Measurements from ENCODE around the gene MAPRE3.

The MAPRE3 gene

DNA sequence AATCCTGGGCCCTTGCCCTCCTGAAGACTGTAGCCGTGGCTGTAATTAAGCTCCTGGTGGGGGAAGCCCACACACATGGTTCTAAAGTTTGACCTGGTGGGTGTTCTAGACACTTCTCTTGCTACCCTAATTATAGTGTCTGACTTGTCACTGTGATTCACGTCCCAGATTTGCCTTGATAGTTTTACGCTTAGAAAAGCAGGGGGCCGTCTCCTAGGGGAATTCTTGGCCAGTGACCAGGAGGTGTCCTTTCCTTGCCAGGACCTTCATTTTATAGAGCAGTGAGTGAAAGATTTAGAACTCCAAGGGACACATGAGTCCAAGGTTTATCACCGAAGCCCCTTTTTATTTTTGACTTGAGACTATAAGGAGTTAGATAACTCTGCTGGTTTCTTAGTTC lies 71.3 kb downstream of the MAPRE3 start:
- no peak for DNase-seq (ENCODE audit: low read depth)

DNA sequence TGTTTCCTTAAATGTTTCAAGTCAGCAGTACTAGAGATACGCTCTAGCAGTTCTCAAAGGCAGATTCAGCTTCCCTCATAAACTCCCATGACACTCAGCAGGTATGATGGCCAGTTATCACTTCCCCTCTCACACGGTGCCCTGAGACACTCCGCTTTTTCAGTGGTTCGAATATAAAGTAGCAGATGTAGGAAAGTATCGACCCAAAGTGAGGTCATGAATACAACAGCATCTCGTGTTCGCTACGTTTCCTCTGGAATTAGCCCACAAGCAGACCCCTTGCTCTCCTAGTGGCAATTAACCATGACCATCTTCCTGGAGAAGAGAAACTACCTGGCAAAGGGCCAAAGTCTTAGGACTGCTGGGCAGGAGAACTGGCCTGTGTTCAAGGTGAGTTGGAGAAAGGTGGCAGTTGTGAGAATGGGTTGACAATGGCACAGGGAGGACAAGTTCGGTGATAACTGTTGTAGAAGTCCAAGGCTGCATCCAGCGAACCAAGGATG lies 71.8 kb downstream of the MAPRE3 start:
- DNase-seq (ENCODE audit: low read depth): no peak

DNA sequence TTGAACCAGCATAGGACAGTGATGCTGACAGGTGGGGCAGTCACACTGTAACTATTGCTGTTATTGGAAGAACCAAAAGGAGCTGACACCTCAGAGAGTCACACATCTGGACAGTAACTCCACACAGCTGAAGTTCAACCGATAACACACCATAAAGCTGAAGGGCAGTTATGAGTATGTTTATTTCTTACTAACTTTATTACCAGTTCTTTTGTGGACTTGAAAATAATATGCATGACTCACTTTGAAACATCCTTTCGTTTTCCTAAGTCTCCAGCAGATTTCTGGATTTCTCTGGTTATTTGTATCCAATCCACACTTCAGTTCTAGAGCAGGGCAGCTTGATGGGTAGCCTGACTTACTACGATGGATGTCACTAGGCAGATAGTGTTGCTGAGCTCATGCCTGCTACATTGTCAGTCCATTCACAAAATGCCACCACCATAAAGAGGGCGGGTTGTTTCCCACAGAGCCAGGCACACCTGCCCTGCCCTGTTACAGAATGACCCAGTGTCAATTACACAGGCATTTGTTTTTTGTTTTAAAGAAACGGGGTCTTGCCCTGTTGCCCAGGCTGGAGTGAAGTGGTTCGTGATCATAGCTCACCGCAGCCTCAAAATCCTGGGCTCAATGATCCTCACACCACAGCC lies 72.7 kb downstream of the MAPRE3 start:
- DNase-seq (ENCODE audit: low read depth): peak; percentile 40

DNA sequence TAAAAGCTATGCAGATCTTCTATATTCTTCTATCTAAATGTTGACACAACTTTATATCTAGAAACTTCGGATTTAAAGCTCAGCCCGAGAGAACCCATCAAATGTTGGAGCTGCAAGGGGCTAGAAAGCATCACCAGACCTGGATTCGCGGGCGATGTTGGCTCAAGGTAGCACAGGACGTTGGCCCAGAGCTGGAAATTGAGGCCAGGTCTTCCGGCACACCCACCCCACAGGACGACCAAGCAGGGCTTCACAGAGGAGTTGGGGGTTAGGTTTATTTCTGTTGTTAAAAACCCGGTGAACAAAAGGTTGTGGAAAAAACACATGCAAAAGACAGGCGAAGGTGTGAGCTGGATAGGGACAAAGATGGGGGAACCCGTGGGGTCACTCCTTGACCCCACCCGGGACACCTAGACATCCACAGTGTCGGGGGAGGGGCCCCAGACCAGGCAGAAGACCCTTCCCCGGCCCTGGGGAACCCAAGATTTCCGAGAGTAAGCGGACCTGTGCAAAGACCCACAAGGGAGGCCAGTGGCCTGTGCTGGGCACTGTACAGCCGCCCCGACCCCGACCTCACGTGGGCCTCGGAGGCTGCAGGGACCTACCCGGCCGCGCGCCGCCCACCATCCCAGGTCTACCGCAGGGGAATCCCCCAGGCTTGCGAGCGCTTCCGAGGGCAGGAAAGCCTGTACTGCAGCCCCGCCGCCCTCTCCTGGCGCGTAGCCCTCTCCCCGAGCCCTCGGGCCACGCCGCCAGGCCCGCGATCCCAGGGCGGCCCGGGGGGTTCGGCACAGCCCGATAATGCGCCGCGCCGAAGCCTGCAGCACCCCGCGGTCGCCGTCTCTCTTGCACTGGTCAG lies 79.2 kb downstream of the MAPRE3 start:
- peak; percentile 55 for DNase-seq (ENCODE audit: low read depth)

DNA sequence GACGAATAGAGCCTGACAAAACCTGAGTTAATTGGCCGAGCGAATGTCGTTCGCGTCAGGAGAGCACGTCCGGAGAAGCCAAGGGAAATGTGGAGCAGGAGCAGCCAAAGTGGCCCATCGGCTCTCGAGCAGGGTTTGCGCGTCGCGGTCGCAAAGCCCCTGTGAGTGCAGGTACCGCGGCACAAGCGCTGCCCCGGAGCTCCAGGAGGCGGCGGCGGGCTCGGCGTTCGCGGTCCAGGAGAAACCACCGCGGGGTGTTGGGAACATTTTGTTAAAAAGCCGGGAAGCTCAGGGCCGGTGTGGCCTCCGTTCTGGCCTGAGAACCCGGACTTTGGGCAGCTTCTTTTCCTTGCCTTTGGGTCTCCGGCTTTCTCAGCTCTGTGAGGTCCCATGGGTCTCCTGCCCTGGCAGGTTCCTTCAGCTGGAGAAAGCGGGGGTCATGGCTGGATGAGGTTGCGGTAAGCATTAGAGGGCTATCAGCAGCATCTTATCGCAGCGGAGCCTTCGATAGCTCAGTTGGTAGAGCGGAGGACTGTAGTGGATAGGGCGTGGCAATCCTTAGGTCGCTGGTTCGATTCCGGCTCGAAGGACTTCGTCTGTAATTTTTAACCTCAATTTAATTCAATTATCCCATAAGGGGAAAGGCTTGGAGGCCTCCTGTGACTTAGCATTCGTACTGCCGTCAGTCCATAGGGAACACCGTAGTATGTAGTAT lies 80.0 kb downstream of the MAPRE3 start:
- peak; percentile 92 for DNase-seq (ENCODE audit: low read depth)

DNA sequence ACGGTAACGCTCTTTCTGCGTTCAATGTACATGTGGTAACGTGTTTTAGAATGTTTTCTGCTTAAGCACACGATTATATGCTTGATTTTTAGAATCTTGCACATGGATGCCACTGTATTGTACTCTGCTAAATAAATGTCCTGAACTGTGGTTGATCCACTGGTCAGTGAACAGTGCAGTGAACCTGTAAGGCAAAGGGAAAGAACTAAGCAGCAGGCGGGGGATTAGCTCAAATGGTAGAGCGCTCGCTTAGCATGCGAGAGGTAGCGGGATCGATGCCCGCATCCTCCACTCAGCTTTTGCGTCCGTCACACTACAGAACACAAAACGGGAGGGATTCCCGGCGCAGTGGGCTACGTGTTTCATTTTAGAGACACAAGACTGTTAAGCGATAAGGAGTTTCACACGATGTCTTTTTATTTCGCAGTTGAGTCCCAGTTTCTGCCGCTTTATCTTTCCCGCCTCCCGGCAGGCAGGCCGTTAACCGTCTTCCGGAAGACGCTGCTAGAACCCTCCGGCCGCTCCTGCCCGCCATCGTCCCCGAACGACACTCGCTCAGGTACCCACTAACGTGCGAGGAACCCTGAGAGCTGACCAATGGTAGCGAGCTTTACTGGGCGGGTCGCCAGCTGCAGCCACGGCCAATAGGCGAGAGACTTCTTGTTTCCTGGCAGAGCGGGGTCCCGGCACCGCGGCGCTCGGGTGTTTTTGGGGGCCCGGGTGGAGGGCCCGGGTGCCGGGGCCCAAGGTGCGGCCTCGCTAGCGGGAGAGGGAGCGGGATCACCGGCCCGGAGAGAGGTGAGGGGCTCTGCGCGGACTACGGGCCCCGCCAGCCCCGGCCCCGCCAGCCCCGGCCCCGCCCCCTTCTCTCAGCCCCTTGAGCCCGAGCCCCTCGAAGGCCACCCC lies 80.8 kb downstream of the MAPRE3 start, which contains the start of gene AGBL5:
TSS of gene AGBL5 (plus strand) at position 673 of the 906 bp plus-strand sequence. CDS start 1,291 bp downstream, outside the sequence.
- DNase-seq (ENCODE audit: low read depth): peak; percentile 89

DNA sequence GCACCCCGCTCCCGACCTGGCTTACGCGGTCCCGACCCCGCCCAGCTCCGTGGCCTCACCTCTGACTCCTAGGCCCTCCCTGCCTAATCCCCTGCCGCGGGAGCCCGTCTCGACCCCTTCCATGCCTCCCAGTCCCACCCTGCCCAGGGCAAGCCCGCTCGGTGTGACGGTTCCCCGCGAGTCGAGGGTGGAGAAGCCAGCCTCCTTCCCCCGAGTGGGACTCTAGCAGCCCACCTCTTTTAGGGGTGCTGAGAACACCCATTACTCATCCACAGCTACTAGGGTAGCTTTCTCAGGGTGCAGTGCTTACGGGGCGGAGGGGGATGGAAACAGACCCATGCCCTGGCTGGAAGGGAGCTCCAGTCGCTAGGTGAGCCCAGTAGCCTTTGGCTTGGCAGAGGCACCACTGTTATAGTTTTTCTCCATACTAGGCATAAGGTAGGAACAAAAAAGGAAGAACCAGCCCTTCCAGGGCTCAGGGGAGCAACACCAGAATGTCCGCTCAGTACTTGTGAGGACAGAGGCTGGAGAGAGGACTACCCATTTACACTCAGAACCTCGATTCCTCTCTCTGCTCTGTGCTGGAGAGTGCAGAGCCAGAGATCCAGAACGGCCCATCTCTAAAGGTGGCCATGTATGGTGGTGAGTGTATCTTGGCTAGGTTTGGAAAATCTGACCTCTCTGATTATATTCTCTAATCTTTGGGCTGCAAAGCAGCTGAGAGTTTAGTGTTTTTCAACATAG lies 81.6 kb downstream of the MAPRE3 start:
- DNase-seq (ENCODE audit: low read depth): no peak

DNA sequence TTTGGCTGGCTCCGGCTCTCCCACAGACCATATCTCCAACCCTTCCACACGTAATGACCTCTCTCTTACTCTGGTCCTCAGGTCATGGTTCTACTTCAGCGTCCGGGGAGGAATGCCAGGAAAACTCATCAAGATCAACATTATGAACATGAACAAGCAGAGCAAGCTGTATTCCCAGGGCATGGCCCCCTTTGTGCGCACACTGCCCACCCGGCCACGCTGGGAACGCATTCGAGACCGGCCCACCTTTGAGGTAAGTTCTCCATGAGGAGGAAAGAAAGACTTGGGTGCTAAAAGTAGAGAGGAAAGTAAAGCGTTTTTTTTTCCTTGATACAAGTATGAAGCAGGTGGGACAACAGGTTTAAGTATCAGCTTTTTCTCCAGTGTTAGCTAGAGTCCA lies 82.9 kb downstream of the MAPRE3 start:
- no peak for DNase-seq (ENCODE audit: low read depth)

DNA sequence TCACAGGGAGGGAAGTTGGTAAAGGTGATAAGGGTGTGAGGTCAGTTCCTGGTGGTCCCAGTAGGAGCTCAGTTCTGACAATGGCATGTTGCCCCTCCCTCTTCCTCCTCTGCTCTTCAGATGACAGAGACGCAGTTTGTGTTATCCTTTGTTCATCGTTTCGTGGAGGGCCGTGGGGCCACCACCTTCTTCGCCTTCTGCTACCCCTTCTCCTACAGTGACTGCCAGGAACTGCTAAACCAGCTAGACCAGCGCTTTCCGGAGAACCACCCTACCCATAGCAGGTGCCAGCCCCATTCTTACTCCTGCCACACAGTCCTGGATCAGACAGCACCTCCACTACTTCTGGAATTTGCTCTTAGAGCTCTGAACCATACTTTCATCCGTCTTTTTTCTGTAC lies 83.3 kb downstream of the MAPRE3 start:
- DNase-seq (ENCODE audit: low read depth): no peak

DNA sequence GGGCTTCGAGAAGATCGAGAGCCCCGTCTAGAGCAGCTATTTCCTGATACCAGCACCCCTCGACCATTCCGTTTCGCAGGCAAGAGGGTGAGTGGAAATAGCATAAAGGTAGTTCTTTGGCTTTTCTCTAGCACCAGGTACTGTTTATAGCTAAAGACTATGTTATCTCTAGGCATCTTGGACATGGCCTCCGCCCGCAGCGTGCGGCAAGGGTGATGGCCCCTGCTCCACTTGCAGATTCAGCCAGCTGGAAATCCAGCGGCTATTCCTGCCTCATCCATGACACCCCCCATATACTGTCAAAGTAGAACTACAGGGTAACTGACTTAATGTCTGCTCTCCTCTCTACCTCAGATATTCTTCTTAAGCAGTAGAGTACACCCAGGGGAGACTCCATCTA lies 84.3 kb downstream of the MAPRE3 start:
- DNase-seq (ENCODE audit: low read depth): no peak

DNA sequence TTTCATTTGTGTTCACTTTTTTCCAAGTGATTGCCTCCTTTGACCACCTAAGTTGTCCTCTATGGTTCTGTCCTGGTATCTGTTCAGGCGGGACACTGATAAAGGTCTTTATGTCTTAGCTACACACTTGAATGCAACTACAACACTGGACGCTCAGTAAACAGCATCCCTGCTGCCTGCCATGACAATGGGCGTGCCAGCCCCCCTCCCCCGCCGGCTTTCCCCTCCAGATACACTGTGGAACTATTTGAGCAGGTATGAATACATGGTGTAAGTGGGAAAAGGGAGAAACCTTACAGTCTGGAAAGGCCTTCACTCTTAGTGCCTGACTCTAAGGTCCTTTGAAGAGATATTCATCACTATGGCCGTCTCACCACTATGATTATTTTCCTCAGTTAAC lies 86.7 kb downstream of the MAPRE3 start:
- DNase-seq (ENCODE audit: low read depth): no peak

DNA sequence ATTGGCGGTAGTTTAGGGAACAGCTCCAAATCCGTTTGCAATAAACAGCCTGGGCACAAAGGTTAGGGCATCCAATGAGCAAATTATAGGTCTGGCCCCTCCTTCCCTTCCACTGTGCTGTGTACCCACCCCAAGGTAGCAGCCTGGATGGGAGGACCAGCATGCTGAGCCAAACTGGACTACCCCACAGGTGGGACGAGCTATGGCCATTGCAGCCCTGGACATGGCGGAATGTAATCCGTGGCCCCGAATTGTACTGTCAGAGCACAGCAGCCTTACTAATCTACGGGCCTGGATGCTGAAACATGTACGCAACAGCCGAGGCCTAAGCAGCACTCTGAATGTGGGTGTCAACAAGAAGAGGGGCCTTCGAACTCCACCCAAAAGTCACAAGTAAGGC lies 87.8 kb downstream of the MAPRE3 start:
- DNase-seq (ENCODE audit: low read depth): no peak

DNA sequence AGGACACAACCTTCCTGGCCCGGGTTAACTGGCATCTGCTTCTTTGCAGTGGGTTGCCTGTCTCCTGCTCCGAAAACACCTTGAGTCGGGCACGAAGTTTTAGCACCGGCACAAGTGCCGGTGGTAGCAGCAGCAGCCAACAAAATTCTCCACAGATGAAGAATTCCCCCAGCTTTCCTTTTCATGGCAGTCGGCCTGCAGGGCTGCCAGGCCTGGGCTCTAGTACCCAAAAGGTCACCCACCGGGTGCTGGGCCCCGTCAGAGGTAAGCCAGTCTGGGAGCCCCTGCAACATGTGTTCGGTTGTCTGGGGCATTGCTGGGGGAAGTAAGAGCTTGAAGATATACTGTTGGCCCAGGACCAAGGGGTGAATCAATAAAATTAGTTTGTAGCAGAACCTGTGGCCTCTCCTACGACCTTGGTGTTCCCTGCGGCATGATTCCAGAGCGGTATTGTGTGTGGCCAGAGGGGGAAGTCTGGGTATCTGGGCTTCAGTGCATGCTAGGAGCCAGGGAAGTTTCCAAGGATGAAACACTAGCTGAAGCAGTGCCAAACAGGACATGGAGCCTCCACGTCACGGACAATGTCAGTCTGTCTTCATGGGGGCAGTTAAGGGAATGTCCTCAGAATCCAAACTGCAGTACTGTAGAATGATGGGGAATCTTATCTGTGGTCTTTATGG lies 88.8 kb downstream of the MAPRE3 start:
- DNase-seq (ENCODE audit: low read depth): no peak

DNA sequence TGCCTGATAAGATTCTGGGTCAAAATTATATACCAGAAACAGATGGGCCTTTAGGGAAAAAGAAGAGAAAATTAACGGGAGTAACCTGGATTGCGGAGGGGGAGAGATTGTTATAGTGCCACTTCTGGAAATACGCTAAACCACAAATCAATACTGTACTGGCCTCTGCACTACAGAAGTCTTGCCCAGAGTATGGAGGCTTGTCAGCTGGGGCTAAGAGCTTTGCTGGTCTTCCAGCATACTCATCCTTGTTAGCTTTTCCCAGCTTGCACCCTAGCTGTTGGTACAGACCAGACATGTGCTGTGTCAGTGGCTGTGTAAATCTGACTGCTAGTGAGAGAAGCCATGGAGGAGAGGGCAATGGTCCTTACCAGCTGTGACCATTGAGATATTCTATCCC lies 89.9 kb downstream of the MAPRE3 start:
- DNase-seq (ENCODE audit: low read depth): no peak

DNA sequence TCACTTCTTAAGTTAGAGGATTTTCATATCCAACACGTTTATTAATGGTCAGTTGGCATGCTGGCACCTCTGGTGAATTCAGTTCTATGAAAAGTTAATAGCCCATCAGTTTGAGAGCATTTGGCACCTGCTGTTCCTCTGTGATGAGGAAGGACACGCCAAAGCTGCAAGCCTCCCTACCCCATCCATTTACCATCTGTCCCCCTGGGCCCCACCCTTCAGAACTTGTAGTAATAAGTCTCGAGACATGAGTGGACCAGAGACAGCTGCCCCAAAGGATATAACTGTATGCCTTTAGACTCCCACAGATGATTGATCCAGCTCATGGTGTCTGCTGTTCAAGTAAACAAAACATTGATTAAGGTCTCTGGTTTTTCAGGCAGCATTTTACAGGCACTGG lies 94.7 kb downstream of the MAPRE3 start:
- no peak for DNase-seq (ENCODE audit: low read depth)

DNA sequence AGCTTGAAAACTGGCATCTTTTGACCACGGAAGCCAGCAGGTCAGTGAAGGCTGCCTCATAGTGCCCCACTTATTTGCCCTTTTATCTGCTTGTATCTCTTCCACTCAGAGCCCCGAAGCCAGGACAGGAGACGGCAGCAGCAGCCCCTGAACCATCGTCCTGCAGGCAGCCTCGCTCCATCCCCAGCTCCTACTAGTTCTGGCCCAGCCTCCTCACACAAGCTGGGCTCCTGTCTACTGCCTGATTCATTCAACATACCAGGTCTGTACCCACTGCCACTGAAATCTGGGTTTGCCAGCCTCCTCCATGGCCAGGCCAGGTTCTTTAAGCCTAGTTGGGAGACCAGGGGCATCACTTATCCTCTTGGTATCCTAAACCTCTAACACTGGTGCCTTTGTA lies 96.9 kb downstream of the MAPRE3 start:
- DNase-seq (ENCODE audit: low read depth): no peak

DNA sequence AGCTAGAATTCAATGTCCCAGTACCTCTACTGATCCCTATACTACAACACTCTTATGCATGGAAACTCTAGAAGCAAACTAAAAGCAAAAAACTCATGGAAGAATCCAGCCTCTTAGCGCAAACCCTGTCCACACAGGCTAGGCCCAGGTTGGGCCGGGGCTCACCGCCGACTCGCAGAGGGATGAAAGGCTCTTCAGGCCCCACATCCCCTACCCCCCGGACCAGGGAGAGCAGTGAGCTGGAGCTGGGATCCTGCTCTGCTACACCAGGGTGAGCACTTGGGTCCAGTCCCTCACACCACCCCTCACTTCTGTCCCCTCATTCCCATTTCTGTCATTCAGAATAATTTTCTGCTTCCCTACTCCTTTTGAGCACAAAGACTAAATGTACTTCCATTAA lies 99.0 kb downstream of the MAPRE3 start:
- DNase-seq (ENCODE audit: low read depth): no peak

DNA sequence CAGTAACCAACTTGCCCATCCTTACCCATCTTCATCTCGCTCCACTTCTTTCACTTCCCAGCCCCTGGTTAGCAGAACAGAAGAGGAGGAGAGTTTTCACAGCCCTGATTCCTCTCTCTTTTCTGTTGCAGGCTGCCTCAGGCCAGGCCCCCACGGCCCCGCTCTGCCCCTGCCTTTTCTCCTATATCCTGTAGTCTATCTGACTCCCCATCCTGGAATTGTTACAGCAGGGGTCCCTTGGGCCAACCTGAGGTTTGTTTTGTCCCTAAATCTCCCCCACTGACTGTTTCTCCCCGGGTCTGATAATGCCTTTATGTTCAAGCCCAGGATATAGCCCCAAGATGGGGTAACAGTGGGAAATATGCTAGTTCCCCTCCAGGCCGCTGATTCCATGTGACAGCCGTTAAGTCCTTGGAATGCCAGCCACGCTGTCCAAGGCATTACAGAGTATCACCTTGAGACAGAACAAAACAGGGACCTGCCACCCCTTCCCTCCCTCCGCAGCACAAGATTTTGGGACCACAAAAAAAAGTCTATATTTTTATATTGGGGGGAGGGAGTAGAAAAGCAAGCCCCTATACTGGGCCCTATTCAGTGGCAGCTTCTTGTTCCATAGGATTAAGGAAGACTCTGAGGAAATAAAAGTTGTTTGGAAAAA lies 99.7 kb downstream of the MAPRE3 start:
- DNase-seq (ENCODE audit: low read depth): no peak

DNA sequence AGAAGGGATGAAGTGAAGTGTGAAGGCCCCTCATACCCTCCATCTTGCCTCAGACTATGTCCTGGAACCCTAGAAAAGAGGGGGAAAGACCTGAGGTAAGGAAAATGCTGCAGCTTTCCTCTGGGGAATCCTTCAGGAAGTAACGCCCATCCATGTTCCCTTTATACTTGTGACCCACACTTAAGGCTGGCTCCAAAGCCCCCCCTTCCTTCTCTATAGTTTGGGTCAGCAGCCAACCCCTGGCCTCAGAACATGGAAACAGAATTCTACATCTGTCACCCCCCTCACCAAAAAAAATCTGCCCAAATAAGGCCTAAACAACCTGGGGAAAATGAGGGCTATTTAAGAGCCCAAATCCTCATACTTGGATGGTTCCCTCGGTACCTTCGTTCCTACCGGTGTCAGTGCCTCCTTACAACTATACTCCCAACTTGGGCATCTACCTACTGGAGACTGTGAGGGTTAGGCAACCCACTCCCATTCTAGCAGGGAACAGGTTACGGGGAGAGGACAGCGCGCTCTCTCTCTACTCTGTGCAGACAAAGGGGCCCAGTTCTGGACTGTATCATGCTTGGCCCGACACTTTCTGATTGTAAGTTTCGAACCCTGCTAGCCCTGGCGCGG lies 100.3 kb downstream of the MAPRE3 start:
- no peak for DNase-seq (ENCODE audit: low read depth)

Measured in iris pigment epithelial cell (primary cell).